GM18526 (cell line): ENCODE measurements around the gene SLC17A7.
A peak's percentile ranks its signal among the peaks of the same experiment; 100 is the strongest.

Experiments
- POLR2A ChIP-seq: IDR thresholded peaks from 3 replicates; pipeline ENCODE4 v1.6.1; 2011; ENCODE audit not compliant: insufficient read length; ENCODE audit errors: extremely low read depth

SLC17A7 gene

DNA sequence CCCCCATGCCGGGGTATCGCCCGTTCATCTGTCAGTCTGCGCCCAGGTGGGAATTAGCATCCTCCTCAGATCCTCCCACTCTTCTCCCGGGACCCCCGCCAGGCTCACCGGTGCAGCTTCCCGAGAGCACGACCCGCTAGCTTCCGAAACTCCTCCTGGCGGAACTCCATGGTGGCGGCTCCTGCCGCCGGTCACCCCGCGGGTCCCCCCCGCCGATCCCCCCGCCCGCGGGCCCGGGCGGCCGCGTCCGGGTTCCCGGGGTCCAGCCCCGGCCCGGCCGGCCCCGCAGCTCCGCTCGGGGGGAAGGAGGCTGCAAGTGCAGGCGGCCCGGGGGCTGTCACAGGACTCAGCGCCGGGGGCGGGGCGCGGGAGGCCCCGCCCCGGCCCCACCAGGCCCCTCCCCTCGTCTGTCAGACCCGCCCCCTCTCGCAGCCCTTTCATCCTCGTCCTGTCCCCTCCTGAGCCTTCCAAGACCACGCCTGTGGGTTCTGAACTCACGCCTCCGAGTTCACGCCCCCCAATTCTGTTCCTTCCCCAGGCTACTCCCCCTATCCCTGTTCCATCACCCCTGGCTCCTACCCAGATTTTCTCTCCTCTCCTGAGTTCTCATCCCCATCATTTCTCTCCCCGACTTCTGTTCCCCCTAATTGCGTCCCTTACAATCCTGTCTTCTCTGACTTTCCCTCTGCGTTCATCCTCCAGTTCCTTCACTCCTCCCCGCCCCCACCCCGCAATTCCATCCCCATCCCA is at the start of gene SLC17A7:
Gene SLC17A7, minus strand, starts transcription at position 318 of the 750 bp plus-strand sequence. Its CDS starts 148 bp downstream, at position 170.
- TF ChIP-seq POLR2A: no peak

DNA sequence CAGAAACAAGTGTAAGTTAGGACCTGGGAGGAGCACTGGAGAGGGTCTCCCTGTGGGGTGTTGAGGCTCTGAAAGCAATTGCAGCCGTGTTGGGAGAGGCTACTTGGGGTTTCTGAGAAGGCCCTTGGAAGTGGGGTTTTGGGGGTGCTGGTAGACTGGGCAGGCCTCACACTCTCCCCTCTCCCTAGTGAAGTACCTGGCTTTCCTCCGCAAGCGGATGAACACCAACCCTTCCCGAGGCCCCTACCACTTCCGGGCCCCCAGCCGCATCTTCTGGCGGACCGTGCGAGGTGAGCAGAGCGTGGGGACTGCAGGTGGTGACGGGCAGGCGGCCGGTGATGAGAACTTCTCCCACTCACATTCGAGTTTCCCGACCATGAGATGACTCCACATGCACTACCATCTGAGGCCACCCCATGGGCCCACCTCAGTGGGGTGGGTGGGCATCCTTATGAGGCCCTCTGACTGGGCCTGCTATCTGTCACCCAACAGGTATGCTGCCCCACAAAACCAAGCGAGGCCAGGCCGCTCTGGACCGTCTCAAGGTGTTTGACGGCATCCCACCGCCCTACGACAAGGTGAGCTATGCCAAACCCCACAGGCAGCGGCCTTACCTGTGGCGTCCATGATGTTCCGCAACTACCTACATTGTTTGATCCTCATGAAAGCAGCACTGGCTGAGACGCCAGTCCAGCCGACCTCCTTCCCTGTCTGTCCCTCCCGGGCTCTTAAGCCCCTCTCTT is 49.1 kb upstream of the SLC17A7 start:
- no peak for TF ChIP-seq POLR2A

GRCh38 chr19:49489601-49490167 is 48.4 kb upstream of the SLC17A7 start:
- TF ChIP-seq POLR2A: no peak

DNA sequence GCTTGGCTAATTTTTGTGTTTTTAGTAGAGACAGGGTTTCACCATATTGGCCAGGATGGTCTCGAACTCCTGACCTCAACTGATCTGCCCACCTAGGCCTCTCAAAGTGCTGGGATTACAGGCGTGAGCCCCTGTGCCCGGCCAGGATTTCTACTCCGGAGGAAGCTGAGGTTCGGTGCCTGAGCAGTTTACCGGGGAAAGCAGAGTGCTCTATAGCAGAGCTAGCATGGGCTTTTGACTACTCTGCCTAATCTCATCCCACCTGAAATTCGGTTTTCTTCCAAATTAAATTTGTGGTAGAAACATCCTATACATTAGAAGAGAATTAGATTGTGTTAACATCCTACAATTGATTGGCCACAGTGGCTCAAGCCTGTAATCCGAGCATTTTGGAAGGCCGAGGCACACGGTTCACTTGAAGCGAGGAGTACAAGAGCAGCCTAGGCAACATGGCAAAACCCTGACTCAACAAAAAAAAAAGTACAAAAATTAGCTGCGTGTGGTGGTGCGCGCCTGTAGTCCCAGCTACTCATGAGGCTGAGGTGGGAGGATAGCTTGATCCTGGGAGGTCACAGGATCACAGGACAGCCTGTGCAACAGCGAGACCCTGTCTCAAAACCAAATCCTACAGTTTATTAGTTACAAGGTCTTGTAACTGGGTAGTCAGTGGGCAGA is 47.7 kb upstream of the SLC17A7 start:
- TF ChIP-seq POLR2A: no peak

DNA sequence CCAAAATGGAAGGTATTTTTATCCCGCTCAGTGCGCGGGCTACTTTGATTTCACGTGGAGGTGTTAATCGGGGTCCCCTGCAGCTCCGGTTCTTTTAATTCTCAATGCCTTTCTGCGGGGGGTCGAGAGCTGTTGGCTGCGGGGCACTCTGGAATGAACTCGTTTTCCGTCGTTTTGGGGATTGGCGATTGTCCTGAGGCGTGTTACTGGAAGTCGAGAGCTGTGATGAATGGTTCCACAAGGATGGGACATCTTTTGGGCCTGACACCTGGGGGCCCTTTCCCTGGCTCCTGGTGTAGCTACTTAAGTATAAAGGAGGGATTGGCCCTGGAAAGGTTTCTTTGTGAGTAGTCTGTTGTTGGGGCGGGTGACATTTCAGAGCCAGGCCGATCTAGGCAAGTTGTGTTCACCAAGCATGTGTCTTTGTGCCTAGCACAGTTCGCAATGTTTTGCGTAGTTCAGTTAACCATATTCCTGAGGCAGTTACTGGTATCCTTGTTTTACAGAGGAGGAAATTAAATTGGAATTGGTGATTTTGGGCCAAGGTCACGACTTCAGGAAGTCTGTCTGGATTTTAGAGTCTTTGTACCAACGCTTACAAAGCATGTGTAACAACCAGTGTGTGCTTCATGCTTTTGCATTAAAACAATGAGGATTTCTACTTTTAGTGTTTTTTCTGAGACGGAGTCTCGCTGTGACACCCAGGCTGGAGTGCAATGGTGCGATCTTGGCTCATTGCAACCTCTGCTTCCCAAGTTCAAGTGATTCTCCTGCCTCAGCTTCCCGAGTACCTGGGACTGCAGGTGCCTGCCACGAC is 46.9 kb upstream of the SLC17A7 start:
- no peak for TF ChIP-seq POLR2A

DNA sequence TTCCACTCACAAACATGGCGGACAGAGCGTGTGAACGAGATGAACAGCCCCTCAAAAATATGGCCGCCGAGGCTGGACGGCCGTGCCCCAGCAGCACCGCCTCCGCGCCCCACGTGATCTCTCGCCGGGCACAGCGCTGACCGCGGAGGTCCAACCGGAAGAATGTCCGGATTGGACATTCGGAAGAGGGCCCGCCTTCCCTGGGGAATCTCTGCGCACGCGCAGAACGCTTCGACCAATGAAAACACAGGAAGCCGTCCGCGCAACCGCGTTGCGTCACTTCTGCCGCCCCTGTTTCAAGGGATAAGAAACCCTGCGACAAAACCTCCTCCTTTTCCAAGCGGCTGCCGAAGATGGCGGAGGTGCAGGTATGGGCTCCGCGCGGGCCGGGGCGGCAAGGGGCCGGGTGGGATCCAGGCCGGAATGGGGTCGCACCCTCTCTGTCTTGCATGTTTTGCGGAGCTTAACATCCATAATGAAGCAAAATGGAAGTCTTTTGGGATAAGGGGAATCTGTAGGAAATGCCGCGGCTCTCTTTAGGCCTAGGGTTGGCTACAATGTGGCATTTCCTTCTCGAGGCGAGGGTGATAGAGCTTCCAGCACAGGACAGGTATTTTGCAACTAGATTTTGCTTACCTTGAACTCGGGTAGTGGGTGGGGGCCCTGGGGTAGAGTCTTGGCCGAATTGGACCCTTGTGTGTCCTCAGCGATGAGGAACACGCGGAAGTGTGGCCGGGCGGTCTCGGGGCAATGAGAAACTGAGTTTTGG is 46.1 kb upstream of the SLC17A7 start, which contains the start of gene RPL13A:
Gene RPL13A, plus strand, starts transcription at position 332 of the 769 bp plus-strand sequence. Its CDS starts 22 bp downstream, at position 354.
- peak; percentile 99 for TF ChIP-seq POLR2A

- TF ChIP-seq POLR2A: no peak
Observed at GRCh38 chr19:49486710-49487276, 45.5 kb upstream of the SLC17A7 start.

- no peak for TF ChIP-seq POLR2A
Observed at GRCh38 chr19:49486232-49486631, 44.9 kb upstream of the SLC17A7 start.

DNA sequence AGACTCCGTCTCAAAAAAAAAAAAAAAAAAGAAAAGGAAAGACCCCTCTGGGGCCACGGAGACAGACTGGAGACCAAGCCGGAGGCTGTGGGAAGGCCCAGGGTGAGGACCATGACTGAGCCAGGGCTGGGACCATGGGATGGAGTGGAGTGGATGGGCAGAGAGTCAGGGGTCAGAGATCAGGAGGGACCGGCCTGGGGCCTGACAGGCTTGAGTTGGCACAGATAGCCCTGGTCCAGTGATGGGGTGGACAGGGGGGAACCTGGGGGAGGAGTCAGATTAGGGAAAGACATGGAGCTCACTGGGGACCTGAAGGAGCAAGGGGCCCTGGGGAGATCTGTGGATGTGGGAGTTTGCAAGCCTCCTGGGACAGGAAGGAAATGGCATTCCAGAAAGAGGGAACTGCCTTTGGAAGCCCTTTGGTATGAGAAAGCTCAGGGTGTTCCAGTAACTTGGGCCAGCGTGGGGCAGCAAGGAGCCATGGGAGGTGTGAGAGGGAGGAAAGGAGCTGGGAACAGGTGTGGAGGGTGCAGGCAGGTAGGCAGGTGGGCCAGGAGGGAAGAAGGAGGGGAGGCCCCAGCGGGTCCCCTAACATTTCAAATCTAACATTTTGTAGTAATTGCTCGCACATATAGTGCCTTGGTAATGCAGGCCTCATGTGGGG is 39.8 kb upstream of the SLC17A7 start:
- no peak for TF ChIP-seq POLR2A

GRCh38 chr19:49479975-49480628 is 38.8 kb upstream of the SLC17A7 start:
- TF ChIP-seq POLR2A: no peak

DNA sequence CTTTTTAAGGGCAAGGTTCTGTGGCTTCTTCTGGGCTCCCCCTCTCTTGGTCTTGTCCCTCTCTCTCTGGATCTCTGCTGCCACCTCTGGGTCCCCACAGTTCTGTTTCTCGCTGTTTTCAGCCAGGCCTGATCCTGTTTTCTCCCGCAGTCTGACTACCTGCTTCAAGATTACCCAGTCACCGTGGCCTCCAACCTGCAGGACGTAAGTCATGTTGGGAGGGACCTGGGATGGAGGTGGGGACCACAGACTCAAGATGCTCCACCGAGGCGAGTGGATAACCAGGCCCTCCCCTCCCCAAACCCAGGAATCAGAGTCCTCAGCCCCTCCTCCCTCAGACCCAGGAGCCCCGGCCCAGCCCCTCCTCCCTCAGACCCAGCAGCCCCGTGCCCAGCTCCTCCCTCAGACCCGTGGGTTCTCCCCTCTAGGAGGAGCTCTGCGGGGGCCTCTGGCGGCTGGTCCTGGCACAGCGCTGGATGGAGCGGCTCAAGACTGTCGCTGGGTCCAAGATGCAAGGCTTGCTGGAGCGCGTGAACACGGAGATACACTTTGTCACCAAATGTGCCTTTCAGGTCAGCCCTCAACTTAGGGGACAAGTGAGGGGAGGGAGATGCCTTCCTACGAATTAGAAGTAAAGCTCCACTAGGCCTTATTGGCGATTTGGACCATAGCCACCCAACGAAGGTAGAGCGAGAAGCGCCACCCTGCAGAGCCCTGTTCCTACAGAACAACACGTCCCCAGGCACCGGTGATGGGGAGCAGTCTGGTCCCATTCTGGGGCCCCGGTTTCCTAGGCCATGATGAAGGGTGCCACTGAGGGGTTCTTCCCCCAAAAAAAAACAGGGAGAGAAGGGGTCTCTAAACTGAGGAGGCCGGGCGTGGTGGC is 34.9 kb upstream of the SLC17A7 start:
- TF ChIP-seq POLR2A: no peak
